Gastrocnemius medialis (tissue), 4 donors: Measurements from ENCODE around the gene ZNF248. TPM values are rescaled to one million over a fixed set of nuclear protein-coding genes. Genes with fewer than 3 reads are reported as not detected.

Source experiments
- ATAC-seq, 2 donors: fragments of 150-250 bp; one replicate each; pipeline ENCODE4 v1.9.1; 2016
- DNase-seq, 2 donors: peaks; one replicate each; pipeline ENCODE4 v3.0.0-alpha.2; 2019
- H3K27ac ChIP-seq, 4 donors: fragments of 200-600 bp; sonication (generic); 1 replicate in 1 of 4; 2 replicates in 3 of 4; pipeline ENCODE4 v1.5.1; 2016 to 2018; ENCODE audit warnings: mild to moderate bottlenecking in 2 of 4, moderate library complexity in 1 of 4
- H3K27me3 ChIP-seq, 3 donors: fragments of 200-600 bp; sonication (generic) in 2 of 3; 1 replicate in 1 of 3; 2 replicates in 2 of 3; pipeline versions ENCODE4 v1.5.1 to v1.6.0; 2016 to 2019; ENCODE audit warnings: mild to moderate bottlenecking in 1 of 3, moderate library complexity in 1 of 3
- H3K36me3 ChIP-seq, 2 donors: fragments of 200-600 bp; sonication (generic) in 1 of 2; one replicate each; pipeline ENCODE4 v1.5.1; 2017 to 2018
- H3K4me1 ChIP-seq, 2 donors: fragments of 200-600 bp; sonication (generic) in 1 of 2; one replicate each; pipeline ENCODE4 v1.5.1; 2016 to 2017; ENCODE audit warnings: mild to moderate bottlenecking in 2 of 2
- H3K4me3 ChIP-seq, 4 donors: fragments of 200-600 bp; sonication (generic) in 3 of 4; 1 replicate in 1 of 4; 2 replicates in 3 of 4; pipeline ENCODE4 v1.5.1; 2016 to 2019; ENCODE audit warnings: mild to moderate bottlenecking in 2 of 4
- H3K9me3 ChIP-seq, 3 donors: fragments of 200-600 bp; sonication (generic) in 2 of 3; 1 replicate in 1 of 3; 2 replicates in 2 of 3; pipeline ENCODE4 v1.5.1; 2016 to 2019
- POLR2A ChIP-seq, 2 donors: fragments of 450-650 bp; IDR thresholded peaks; one replicate each; pipeline ENCODE4 v1.6.1; 2017; ENCODE audit warnings: antibody characterized with exemption in 2 of 2, mild to moderate bottlenecking in 2 of 2, moderate library complexity in 2 of 2
- in situ Hi-C, 4 donors: fragments of 200-750 bp; cut with MboI; loops; one replicate each; pipeline versions ENCODE4 v1.15.0 to v1.8.0; 2017; ENCODE audit warnings: low sequenced_read_pairs in 4 of 4
- intact Hi-C: fragments of 100-400 bp; cut with DNase I; formaldehyde crosslinking; loops from one replicate; pipeline ENCODE4 v1.15.1; 2023; ENCODE audit warnings: low total_unique reads
- total RNA-seq, 4 donors: library from RNA; depleted of rRNA; stranded (reverse); fragments of >200 nt; gene quantifications; one replicate each; pipeline versions ENCODE4 v1.1.0 to v1.2.3, GENCODE V29; 2016
- TF ChIP-seq, protein P1 (sequence below), 5 experiments: fragments of 450-650 bp in 3 of 5; fragments of 200-600 bp in 2 of 5; sonication (generic) in 2 of 5; IDR thresholded peaks in 4 of 5; conservative IDR thresholded peaks in 1 of 5; 1 replicate in 4 of 5; 2 replicates in 1 of 5; pipeline ENCODE4 v1.5.1; 2016 to 2019; ENCODE audit warnings: antibody characterized with exemption in 5 of 5, mild to moderate bottlenecking in 3 of 5, moderate library complexity in 3 of 5

Gene ZNF248
- total RNA-seq, 4 donors from 2014 or later: 2.1 to 17.3 (median 7.8) TPM

DNA sequence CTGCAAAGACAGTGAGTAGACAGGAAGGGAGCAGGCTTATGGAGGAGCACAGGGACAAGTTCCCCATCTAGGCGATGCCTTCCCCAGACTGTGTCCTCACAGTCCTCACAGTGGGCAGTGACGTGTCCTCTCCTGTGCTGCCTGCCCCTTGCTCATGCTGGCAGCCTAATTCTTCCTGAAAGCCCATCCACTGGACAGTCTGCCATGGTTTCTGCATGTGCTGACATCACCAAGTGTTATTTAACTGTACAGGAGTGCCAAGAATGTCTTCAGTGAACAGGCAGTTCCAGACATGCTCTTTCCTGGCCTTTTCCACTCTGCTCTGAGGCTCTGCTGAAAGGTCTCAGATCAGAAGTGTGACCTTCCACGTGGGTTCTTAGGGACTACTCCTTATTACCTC, 54.1 kb downstream of the ZNF248 start:
- no peaks in the 10 kb centered on the region for H3K27me3 ChIP-seq
- no peak for ATAC-seq
- no peaks in the 10 kb centered on the region for H3K9me3 ChIP-seq
- no peak for TF ChIP-seq POLR2A (IDR thresholded peaks at IDR 0.05)
- peaks cover 0 to 7% of the 10 kb centered on the region in 2 donors for H3K36me3 ChIP-seq
- no peaks in the 10 kb centered on the region for H3K4me1 ChIP-seq
- no peak for DNase-seq
- in situ Hi-C loops (no loop called here), intact Hi-C loops (no loop called here)
- no peak overlapping the region for H3K27ac ChIP-seq
- H3K4me3 ChIP-seq: no peak overlapping the region

DNA sequence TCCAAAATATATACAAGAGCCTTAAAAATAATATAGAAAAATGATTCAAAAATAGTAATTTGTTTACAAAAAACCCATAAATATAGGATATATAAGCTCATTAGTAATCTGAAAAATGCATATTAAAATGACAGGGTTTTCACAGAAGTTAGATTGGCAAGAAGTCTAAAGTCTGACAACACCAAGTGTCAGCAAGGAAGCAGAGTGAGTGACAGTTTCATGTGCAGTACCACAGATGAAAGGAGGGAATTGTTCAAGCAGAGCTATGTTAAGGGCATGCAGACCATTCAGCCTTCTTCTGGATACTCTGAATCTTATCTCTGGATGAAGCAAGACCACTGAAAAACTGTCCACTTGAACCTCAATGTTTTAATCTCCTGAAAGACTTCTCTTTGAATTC, 55.9 kb downstream of the ZNF248 start:
- Histone ChIP-seq H3K36me3 (peaks cover 0 to 7% of the 10 kb centered on the region in 2 donors), H3K9me3 (no peaks in the 10 kb centered on the region)
- in situ Hi-C loops: no loop called here

DNA sequence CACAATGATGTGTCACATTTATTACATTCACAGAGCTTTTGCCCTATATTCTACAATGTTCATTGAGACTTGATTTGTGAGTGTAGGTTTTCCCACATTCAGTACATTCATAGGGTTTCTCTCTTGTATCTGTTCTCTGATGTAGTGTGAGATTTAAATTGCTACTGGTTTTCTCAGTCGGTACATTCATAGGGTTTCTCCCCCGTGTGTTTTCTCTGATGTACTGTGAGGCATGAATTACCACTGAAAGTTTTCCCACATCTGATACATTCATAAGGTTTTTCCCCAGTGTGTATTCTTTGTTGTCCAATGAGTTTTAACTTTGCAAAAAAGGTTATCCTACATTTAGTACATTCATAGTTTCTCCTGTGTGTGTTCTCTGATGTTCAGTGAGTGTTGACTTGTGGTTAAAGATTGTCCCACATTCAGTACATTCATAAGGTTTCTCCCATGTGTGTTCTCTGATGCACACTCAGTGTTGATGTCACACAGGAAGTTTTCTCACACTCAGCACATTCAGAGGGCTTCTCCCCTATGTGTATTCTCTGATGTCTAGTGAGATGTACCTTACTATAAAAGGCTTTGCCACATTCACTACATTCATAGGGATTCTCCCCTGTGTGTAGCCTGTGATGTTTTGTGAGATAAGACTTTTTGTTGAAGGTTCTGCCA, 63.0 kb downstream of the ZNF248 start:
- H3K9me3 ChIP-seq: peaks cover 0 to 22% (median 2%) of the 10 kb centered on the region in 3 donors
- in situ Hi-C loops: no loop called here

More for the DNA sequence above, 55.9 kb downstream of the ZNF248 start:
- H3K4me3 ChIP-seq: no peak overlapping the region
- intact Hi-C loops: no loop called here
- no peak overlapping the region for H3K27ac ChIP-seq
- no peak for TF ChIP-seq POLR2A (IDR thresholded peaks at IDR 0.05)
- TF ChIP-seq, protein P1, sequence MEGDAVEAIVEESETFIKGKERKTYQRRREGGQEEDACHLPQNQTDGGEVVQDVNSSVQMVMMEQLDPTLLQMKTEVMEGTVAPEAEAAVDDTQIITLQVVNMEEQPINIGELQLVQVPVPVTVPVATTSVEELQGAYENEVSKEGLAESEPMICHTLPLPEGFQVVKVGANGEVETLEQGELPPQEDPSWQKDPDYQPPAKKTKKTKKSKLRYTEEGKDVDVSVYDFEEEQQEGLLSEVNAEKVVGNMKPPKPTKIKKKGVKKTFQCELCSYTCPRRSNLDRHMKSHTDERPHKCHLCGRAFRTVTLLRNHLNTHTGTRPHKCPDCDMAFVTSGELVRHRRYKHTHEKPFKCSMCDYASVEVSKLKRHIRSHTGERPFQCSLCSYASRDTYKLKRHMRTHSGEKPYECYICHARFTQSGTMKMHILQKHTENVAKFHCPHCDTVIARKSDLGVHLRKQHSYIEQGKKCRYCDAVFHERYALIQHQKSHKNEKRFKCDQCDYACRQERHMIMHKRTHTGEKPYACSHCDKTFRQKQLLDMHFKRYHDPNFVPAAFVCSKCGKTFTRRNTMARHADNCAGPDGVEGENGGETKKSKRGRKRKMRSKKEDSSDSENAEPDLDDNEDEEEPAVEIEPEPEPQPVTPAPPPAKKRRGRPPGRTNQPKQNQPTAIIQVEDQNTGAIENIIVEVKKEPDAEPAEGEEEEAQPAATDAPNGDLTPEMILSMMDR (IDR thresholded peaks at IDR 0.05 in 4 of 5, conservative IDR thresholded peaks at IDR 0.05 in 1 of 5): no peak
- DNase-seq (no peak), ATAC-seq (no peak)
- no peaks in the 10 kb centered on the region for H3K4me1 ChIP-seq
- H3K27me3 ChIP-seq: no peaks in the 10 kb centered on the region

DNA sequence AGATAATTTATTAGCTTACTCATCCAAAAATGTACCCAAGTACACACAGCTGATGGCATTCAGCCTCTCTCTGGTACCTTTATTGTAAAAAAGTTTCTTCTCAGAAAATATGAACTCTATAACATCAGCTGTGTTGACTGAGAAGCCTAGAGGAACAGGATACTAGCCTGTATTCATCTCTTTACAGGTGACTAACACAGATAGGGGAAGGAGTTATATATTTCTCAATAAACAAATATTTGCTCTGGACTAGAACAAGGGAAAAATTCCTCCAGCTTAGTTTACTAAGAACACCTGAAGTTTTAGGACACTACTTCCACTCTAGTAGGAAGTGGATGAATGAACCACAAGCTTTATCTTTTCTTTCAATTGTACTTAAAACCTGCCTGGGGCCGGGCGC, 67.8 kb downstream of the ZNF248 start:
- TF ChIP-seq POLR2A (IDR thresholded peaks at IDR 0.05): no peak
- TF ChIP-seq, protein P1 (IDR thresholded peaks at IDR 0.05 in 4 of 5, conservative IDR thresholded peaks at IDR 0.05 in 1 of 5): no peak
- DNase-seq (no peak), ATAC-seq (no peak)
- Histone ChIP-seq H3K36me3 (peaks cover 0 to 3% of the 10 kb centered on the region in 2 donors), H3K27me3 (no peaks in the 10 kb centered on the region), H3K4me1 (no peaks in the 10 kb centered on the region), H3K9me3 (peaks cover 0 to 10% (median 0%) of the 10 kb centered on the region in 3 donors), H3K27ac (no peak overlapping the region), H3K4me3 (no peak overlapping the region)
- intact Hi-C loops (no loop called here), in situ Hi-C loops (no loop called here)

More for the DNA sequence above, 63.0 kb downstream of the ZNF248 start:
- TF ChIP-seq, protein P1 (IDR thresholded peaks at IDR 0.05 in 4 of 5, conservative IDR thresholded peaks at IDR 0.05 in 1 of 5): no peak
- TF ChIP-seq POLR2A (IDR thresholded peaks at IDR 0.05): no peak
- Histone ChIP-seq H3K4me1 (no peaks in the 10 kb centered on the region), H3K27me3 (no peaks in the 10 kb centered on the region), H3K4me3 (peak overlapping the region in 1 of 4 donors; percentile 13), H3K27ac (no peak overlapping the region), H3K36me3 (peaks cover 0 to 15% of the 10 kb centered on the region in 2 donors)
- intact Hi-C loops: no loop called here
- DNase-seq (no peak), ATAC-seq (no peak)

DNA sequence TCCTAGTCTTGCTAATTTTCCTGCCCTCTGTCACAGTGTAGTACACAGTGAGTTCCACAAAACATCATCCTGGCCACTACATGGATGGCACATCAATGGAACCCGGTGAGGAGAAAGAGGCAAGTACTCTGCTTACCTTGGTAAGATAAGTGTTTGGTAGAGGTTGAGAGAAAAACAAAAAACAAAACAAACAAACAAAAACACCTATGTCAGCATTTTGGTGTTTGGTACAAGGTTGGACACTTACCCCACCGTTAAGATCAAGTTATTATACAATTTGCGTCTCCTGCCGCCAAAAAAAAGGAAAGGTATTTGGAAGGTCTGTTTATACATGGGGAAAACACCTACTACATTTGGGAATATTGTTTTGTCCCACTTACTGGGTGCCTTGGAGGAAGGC, 72.7 kb downstream of the ZNF248 start:
- H3K4me1 ChIP-seq: no peaks in the 10 kb centered on the region
- ATAC-seq (no peak), DNase-seq (no peak)
- intact Hi-C loops (no loop called here), in situ Hi-C loops (no loop called here)
- no peak overlapping the region for H3K4me3 ChIP-seq
- TF ChIP-seq, protein P1 (IDR thresholded peaks at IDR 0.05 in 4 of 5, conservative IDR thresholded peaks at IDR 0.05 in 1 of 5): no peak
- no peak for TF ChIP-seq POLR2A (IDR thresholded peaks at IDR 0.05)
- H3K27ac ChIP-seq: no peak overlapping the region
- H3K27me3 ChIP-seq: no peaks in the 10 kb centered on the region
- H3K9me3 ChIP-seq: peaks cover 0 to 4% (median 0%) of the 10 kb centered on the region in 3 donors
- no peaks in the 10 kb centered on the region for H3K36me3 ChIP-seq
